ENCODE results near the gene DPP3. TPM values are rescaled to one million over a fixed set of nuclear protein-coding genes. Genes with fewer than 3 reads are reported as not detected.

DPP3 gene
- total and polyA plus RNA-seq, 8 donors = 14.0 to 320 (median 28.2) TPM

DNA sequence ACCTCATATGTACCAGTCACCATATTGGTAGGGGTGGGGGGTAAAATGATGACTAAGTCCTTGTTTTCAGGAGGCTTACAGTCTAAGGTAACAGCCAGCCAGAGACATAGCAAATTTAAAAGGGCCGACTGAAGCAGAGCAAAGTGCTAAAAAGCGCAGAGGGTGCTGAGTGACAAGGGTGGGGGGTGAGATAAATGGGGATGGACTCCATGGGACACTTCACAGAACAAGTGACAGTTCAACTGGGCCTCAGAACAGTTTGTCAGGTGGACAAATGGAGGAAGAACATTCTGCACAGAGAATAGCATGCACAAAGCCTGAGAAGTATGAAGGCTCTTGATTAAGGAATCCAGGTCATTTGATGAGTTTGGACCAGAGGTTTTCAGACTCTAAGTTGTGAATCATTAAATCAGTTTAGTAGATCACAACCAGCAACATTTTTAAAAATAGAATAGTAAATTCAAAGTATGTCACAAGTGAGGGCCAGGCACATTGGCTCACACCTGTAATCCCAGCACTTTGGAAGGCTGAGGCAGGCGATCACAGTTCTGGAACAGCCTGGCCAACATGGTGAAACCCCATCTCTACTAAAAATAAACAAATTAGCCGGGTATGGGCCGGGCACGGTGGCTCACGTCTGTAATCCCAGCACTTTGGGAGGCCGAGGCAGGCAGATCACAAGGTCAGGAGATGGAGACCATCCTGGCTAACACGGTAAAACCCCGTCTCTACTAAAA lies 44.2 kb downstream of the DPP3 start:
- Histone ChIP-seq H3K27me3 (no peaks in the 10 kb centered on the region), H3K36me3 (peaks cover 27 to 89% (median 83%) of the 10 kb centered on the region in 4 donors), H3K4me3 (no peak overlapping the region), H3K9me3 (no peaks in the 10 kb centered on the region), H3K4me1 (no peaks in the 10 kb centered on the region), H3K27ac (no peak overlapping the region)
- WGBS, 5 donors = 85 to 95% (median 88%) methylated on average over 8 to 10 of the region's 10 CpGs
- TF ChIP-seq POLR2AphosphoS5 (IDR thresholded peaks at IDR 0.05) (no peak), POLR2A (IDR thresholded peaks at IDR 0.05) (no peak), EP300 (IDR thresholded peaks at IDR 0.05) (no peak)
- TF ChIP-seq, protein P1, sequence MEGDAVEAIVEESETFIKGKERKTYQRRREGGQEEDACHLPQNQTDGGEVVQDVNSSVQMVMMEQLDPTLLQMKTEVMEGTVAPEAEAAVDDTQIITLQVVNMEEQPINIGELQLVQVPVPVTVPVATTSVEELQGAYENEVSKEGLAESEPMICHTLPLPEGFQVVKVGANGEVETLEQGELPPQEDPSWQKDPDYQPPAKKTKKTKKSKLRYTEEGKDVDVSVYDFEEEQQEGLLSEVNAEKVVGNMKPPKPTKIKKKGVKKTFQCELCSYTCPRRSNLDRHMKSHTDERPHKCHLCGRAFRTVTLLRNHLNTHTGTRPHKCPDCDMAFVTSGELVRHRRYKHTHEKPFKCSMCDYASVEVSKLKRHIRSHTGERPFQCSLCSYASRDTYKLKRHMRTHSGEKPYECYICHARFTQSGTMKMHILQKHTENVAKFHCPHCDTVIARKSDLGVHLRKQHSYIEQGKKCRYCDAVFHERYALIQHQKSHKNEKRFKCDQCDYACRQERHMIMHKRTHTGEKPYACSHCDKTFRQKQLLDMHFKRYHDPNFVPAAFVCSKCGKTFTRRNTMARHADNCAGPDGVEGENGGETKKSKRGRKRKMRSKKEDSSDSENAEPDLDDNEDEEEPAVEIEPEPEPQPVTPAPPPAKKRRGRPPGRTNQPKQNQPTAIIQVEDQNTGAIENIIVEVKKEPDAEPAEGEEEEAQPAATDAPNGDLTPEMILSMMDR (IDR thresholded peaks at IDR 0.05) = no peak
- DNase-seq = no peak
- intact Hi-C loops (cut with DNase I; ENCODE audit: low total_unique reads) = no loop called here

DNA sequence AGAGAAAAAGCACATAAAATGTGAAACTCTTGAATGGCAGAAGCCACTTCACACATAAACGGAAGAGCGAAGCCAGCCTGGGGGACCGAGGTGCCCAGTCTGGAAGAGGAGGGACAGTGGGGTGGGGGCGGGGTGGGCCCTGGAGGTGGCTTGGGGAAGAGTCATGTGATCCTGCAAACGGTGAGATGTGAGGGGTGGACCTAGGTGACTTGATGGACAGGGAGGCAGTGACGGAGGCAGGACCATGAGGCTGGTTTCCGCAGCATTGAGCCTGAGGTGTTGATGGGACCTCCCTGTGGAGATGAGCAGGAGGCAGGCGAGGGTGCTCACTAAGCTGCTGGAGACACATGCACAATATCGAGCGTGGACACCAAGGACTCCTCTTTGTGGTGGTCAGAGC lies 48.8 kb downstream of the DPP3 start:
- peaks cover 0 to 89% (median 81%) of the 10 kb centered on the region in 4 donors for H3K36me3 ChIP-seq
- H3K4me3 ChIP-seq = no peak overlapping the region
- no peaks in the 10 kb centered on the region for H3K4me1 ChIP-seq
- intact Hi-C loops (cut with DNase I; ENCODE audit: low total_unique reads) = no loop called here
- no peak overlapping the region for H3K27ac ChIP-seq
- DNase-seq = no peak
- TF ChIP-seq, protein P1 (IDR thresholded peaks at IDR 0.05) = no peak
- TF ChIP-seq POLR2AphosphoS5 (IDR thresholded peaks at IDR 0.05) (no peak), POLR2A (IDR thresholded peaks at IDR 0.05) (no peak), EP300 (IDR thresholded peaks at IDR 0.05) (no peak)
- 76 to 82% (median 79%) methylated on average over 10 of the region's 10 CpGs for WGBS, 5 donors
- H3K27me3 ChIP-seq = no peaks in the 10 kb centered on the region
- no peaks in the 10 kb centered on the region for H3K9me3 ChIP-seq

DNA sequence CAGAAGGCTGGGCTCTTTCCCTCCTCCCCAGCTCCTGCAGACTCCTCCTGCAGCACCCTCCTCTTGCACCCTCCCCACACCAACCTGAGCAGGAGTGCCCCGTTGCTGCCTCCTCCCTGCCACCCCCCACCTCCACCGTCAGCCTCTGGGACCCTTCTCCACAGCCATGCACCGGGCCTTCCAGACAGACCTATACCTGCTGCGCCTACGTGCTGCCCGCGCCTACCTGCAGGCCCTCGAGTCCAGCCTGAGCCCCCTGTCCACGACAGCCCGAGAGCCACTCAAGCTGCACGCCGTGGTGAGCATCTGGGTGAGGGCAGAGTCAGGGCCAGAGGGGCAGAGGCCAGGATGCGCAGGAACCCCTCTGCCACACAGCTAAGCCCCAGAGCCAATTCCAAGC lies 49.4 kb downstream of the DPP3 start:
- Histone ChIP-seq H3K9me3 (no peaks in the 10 kb centered on the region), H3K27ac (no peak overlapping the region), H3K4me1 (no peaks in the 10 kb centered on the region), H3K36me3 (peaks cover 0 to 87% (median 81%) of the 10 kb centered on the region in 4 donors), H3K27me3 (no peaks in the 10 kb centered on the region), H3K4me3 (no peak overlapping the region)
- TF ChIP-seq, protein P1 (IDR thresholded peaks at IDR 0.05) = no peak
- TF ChIP-seq POLR2A (IDR thresholded peaks at IDR 0.05) (no peak), EP300 (IDR thresholded peaks at IDR 0.05) (no peak), POLR2AphosphoS5 (IDR thresholded peaks at IDR 0.05) (no peak)
- intact Hi-C loops (cut with DNase I; ENCODE audit: low total_unique reads) = no loop called here
- WGBS, 5 donors = 84 to 91% (median 88%) methylated on average over 9 to 13 of the region's 13 CpGs
- DNase-seq = no peak

DNA sequence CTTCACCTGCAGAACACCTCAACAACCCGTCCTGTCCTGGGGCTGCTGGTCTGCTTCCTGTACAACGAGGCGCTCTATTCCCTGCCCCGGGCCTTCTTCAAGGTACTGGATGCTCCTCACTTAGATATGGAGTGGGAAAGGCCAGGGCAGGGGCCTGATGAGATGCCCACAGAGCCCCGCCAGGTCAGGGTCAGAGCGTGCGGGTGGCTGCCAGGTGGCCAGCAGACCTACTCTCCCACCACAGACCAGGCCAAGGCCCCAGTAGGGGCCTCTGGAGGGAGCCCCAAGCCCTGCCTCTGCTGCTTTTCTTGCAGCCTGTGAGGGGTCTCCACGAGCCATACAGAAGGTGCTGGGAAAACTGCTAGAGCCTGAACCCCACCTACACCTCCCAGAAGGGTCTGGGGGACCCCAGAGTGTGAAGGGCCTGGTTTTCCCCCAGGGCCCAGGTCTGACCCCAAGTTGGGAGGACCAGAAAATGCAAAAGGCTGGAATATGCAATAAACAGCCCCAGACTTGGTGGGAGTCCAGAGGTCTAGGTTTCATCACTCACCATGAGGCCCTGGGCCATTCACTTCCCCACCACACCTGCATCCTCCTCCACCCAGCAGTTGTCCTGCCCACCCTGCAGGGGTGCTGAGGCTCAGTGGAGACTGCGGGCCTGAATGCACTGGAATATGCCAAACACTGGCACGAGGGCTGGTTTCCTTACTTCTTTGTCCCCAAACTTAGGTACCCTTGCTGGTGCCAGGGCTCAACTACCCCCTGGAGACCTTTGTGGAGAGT lies 50.9 kb downstream of the DPP3 start:
- peaks cover 0 to 97% (median 91%) of the 10 kb centered on the region in 4 donors for H3K36me3 ChIP-seq
- H3K27me3 ChIP-seq = no peaks in the 10 kb centered on the region
- intact Hi-C loops (cut with DNase I; ENCODE audit: low total_unique reads) = no loop called here
- WGBS, 5 donors = 85 to 89% (median 88%) methylated on average over 4 to 10 of the region's 10 CpGs
- no peak overlapping the region for H3K4me3 ChIP-seq
- no peak overlapping the region for H3K27ac ChIP-seq
- H3K4me1 ChIP-seq = no peaks in the 10 kb centered on the region
- no peaks in the 10 kb centered on the region for H3K9me3 ChIP-seq
- DNase-seq = no peak
- TF ChIP-seq POLR2AphosphoS5 (IDR thresholded peaks at IDR 0.05) (no peak), POLR2A (IDR thresholded peaks at IDR 0.05) (no peak)
- TF ChIP-seq, protein P1 (IDR thresholded peaks at IDR 0.05) = no peak
